Caco-2 (cell line): ENCODE results near the gene KLHL2. TPM values are rescaled to one million over a fixed set of nuclear protein-coding genes. Genes with fewer than 3 reads are reported as not detected.

Experiments
- BruUV-seq: library from RNA; stranded (reverse); fragments of 400-500 nt; replicated peaks from 2 replicates; lab custom pipeline; 2021; lab: Mats Ljungman, UMichigan
- CTCF ChIA-PET: fragments of 300-600 bp; sonication (Branson Sonifier 250); formaldehyde crosslinking; loops from one replicate; lab custom pipeline; 2022; ENCODE audit warnings: antibody characterized with exemption; lab: Charles Lee
- POLR2A ChIA-PET: fragments of 300-600 bp; sonication (Branson Sonifier 250); formaldehyde crosslinking; loops from one replicate; lab custom pipeline; 2022; ENCODE audit warnings: antibody characterized with exemption; lab: Charles Lee
- DNase-seq, 2 experiments: peaks; one replicate each; pipeline versions ENCODE4 v3.0.0 to v3.0.0-alpha.2; 2020 to 2022
- H3K27me3 ChIP-seq: replicated peaks from 2 replicates; pipeline ENCODE4 v1.6.0; 2011; ENCODE audit warnings: low read length; ENCODE audit not compliant: control insufficient read depth, insufficient read depth
- H3K36me3 ChIP-seq: 2 replicates; pipeline ENCODE4 v1.5.1; 2011; ENCODE audit warnings: low read length; ENCODE audit not compliant: control insufficient read depth, insufficient read depth
- H3K4me1 ChIP-seq: fragments of 250-450 bp; sonication (Bioruptor Pico); 2 replicates; pipeline ENCODE4 v1.5.1; 2020; ENCODE audit warnings: mild to moderate bottlenecking
- H3K4me3 ChIP-seq: 2 replicates; pipeline ENCODE4 v1.5.1; 2011; ENCODE audit warnings: low read depth, mild to moderate bottlenecking, control low read depth, low read length
- H3K9me3 ChIP-seq: fragments of 250-450 bp; sonication (Bioruptor Pico); 2 replicates; pipeline ENCODE4 v1.5.1; 2020; ENCODE audit warnings: mild to moderate bottlenecking, moderate library complexity
- H3K27ac Mint-ChIP-seq: one replicate; pipeline ENCODE4 v1.8.0; 2022; ENCODE audit warnings: mixed read lengths; ENCODE audit not compliant: unreplicated experiment
- H3K27me3 Mint-ChIP-seq: one replicate; pipeline ENCODE4 v1.8.0; 2022; ENCODE audit warnings: mixed read lengths; ENCODE audit not compliant: insufficient read depth, unreplicated experiment
- H3K36me3 Mint-ChIP-seq: one replicate; pipeline ENCODE4 v1.8.0; 2022; ENCODE audit warnings: mild to moderate bottlenecking, mixed read lengths; ENCODE audit not compliant: insufficient read depth, unreplicated experiment
- H3K4me1 Mint-ChIP-seq: one replicate; pipeline ENCODE4 v1.8.0; 2022; ENCODE audit warnings: low read depth, mixed read lengths; ENCODE audit not compliant: unreplicated experiment
- H3K4me3 Mint-ChIP-seq: one replicate; pipeline ENCODE4 v1.8.0; 2022; ENCODE audit warnings: mild to moderate bottlenecking, moderate library complexity, mixed read lengths; ENCODE audit not compliant: unreplicated experiment
- H3K9me3 Mint-ChIP-seq: one replicate; pipeline ENCODE4 v1.8.0; 2022; ENCODE audit warnings: mixed read lengths; ENCODE audit not compliant: unreplicated experiment
- intact Hi-C: fragments of 100-400 bp; cut with micrococcal nuclease; formaldehyde crosslinking; loops from one replicate; pipeline ENCODE4 v1.10.0; 2022; ENCODE audit not compliant: unreplicated experiment
- total RNA-seq: library from RNA; stranded (reverse); gene quantifications from 2 replicates; pipeline ENCODE4 v1.2.3, GENCODE V29; 2022
- TF ChIP-seq, protein P1 (sequence below), 2 experiments: fragments of 200-600 bp in 1 of 2; IDR thresholded peaks; 1 replicate in 1 of 2; 2 replicates in 1 of 2; pipeline versions ENCODE4 v1.5.1 to v1.8.0; 2011 to 2022; ENCODE audit warnings: antibody characterized with exemption in 1 of 2, control low read depth in 1 of 2, inconsistent platforms in 1 of 2, low read depth in 1 of 2, low read length in 1 of 2, mild to moderate bottlenecking in 1 of 2, moderate library complexity in 1 of 2; ENCODE audit not compliant: insufficient read depth in 1 of 2, severe bottlenecking in 1 of 2, unreplicated experiment in 1 of 2

Gene KLHL2
- total RNA-seq, 1 experiment from 2014 or later = 15.9 TPM

DNA sequence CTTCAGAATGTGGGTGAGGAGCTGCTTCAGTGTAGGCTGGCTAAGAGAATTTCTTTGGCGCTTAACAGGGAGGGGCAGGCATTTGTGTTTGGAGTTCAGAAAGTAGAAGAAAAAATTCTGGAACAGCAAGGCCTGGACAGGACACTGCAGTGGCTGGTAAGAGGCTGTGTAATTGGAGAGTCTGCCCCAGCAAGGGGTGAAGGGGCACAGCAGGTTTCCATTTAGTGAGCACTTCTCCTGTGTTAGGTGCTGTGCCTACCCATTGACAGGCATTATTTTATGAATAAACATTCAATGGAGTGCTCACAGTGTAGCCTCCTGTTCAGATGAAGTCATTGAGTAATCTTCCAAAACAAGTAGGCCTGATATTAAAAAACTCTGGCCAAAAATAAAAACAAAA, 160.8 kb downstream of the KLHL2 start:
- H3K4me3 ChIP-seq = no peak overlapping the region
- H3K36me3 ChIP-seq = no peaks in the 10 kb centered on the region
- no peaks in the 10 kb centered on the region for H3K36me3 Mint-ChIP-seq
- ChIA-PET POLR2A (no interaction called here), CTCF (no interaction called here)
- TF ChIP-seq, protein P1, sequence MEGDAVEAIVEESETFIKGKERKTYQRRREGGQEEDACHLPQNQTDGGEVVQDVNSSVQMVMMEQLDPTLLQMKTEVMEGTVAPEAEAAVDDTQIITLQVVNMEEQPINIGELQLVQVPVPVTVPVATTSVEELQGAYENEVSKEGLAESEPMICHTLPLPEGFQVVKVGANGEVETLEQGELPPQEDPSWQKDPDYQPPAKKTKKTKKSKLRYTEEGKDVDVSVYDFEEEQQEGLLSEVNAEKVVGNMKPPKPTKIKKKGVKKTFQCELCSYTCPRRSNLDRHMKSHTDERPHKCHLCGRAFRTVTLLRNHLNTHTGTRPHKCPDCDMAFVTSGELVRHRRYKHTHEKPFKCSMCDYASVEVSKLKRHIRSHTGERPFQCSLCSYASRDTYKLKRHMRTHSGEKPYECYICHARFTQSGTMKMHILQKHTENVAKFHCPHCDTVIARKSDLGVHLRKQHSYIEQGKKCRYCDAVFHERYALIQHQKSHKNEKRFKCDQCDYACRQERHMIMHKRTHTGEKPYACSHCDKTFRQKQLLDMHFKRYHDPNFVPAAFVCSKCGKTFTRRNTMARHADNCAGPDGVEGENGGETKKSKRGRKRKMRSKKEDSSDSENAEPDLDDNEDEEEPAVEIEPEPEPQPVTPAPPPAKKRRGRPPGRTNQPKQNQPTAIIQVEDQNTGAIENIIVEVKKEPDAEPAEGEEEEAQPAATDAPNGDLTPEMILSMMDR (IDR thresholded peaks at IDR 0.05; ENCODE audit: insufficient read depth in 1 of 2, low read depth in 1 of 2, low read length in 1 of 2, severe bottlenecking in 1 of 2, unreplicated experiment in 1 of 2) = no peak
- intact Hi-C loops = no loop called here
- no TSS peak for BruUV-seq
- no peaks in the 10 kb centered on the region for H3K9me3 Mint-ChIP-seq
- no peaks in the 10 kb centered on the region for H3K9me3 ChIP-seq
- no peak overlapping the region for H3K4me3 Mint-ChIP-seq
- no peaks in the 10 kb centered on the region for H3K27me3 Mint-ChIP-seq
- no peaks in the 10 kb centered on the region for H3K27me3 ChIP-seq
- no peaks in the 10 kb centered on the region for H3K4me1 Mint-ChIP-seq
- DNase-seq = no peak
- H3K4me1 ChIP-seq = no peaks in the 10 kb centered on the region; the same call in 1 of the 2 replicates
- no peak overlapping the region for H3K27ac Mint-ChIP-seq

- Mint-ChIP-seq H3K9me3 (no peaks in the 10 kb centered on the region), H3K27ac (no peak overlapping the region), H3K4me1 (no peaks in the 10 kb centered on the region), H3K36me3 (no peaks in the 10 kb centered on the region), H3K27me3 (no peaks in the 10 kb centered on the region), H3K4me3 (no peak overlapping the region)
- H3K4me3 ChIP-seq = no peak overlapping the region
- no peak for DNase-seq
- no peaks in the 10 kb centered on the region for H3K9me3 ChIP-seq
- H3K27me3 ChIP-seq = no peaks in the 10 kb centered on the region
- H3K4me1 ChIP-seq = no peaks in the 10 kb centered on the region; the same call in 1 of the 2 replicates
- BruUV-seq = no TSS peak
- TF ChIP-seq, protein P1 (IDR thresholded peaks at IDR 0.05; ENCODE audit: insufficient read depth in 1 of 2, low read depth in 1 of 2, low read length in 1 of 2, severe bottlenecking in 1 of 2, unreplicated experiment in 1 of 2) = no peak
- ChIA-PET CTCF (no interaction called here), POLR2A (no interaction called here)
- intact Hi-C loops = no loop called here
- no peaks in the 10 kb centered on the region for H3K36me3 ChIP-seq
These were observed 161.2 kb downstream of the KLHL2 start for GRCh38 chr4:165368567-165368966.

DNA sequence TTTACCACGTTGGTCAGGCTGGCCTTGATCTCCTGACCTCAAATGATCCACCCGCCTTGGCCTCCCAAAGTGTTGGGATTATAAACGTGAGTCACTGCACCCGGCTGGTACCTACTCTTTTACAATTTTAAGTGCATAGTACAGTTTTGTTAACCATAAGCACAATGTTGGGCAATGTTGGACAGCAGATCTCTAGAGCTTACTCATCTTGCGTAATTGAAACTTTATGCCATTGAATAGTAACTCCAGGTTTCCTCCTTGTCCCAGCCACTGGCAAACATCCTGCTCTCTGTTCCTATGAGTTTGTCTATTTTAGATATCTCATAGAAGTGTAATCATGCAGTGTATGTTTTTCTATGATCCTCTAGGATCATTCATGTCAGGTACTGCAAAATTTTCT, 162.2 kb downstream of the KLHL2 start:
- H3K4me1 ChIP-seq = no peaks in the 10 kb centered on the region; the same call in 1 of the 2 replicates
- intact Hi-C loops = no loop called here
- H3K9me3 ChIP-seq = no peaks in the 10 kb centered on the region
- ChIA-PET CTCF (no interaction called here), POLR2A (no interaction called here)
- H3K27me3 ChIP-seq = no peaks in the 10 kb centered on the region
- H3K36me3 ChIP-seq = no peaks in the 10 kb centered on the region
- H3K36me3 Mint-ChIP-seq = no peaks in the 10 kb centered on the region
- H3K9me3 Mint-ChIP-seq = no peaks in the 10 kb centered on the region
- DNase-seq = no peak
- TF ChIP-seq, protein P1 (IDR thresholded peaks at IDR 0.05; ENCODE audit: insufficient read depth in 1 of 2, low read depth in 1 of 2, low read length in 1 of 2, severe bottlenecking in 1 of 2, unreplicated experiment in 1 of 2) = no peak
- BruUV-seq = no TSS peak
- no peak overlapping the region for H3K4me3 Mint-ChIP-seq
- H3K27ac Mint-ChIP-seq = no peak overlapping the region
- H3K27me3 Mint-ChIP-seq = peaks cover 5% of the 10 kb centered on the region
- no peak overlapping the region for H3K4me3 ChIP-seq
- no peaks in the 10 kb centered on the region for H3K4me1 Mint-ChIP-seq
